HUES48 (cell line): Measurements from ENCODE around the gene GTF2H2.
"Not testable (repeated sequence)": the region's sequence is repeated elsewhere in the genome, so short reads cannot be mapped to it uniquely, and the experiment has no call there.

Experiments used
- H3K27ac ChIP-seq: one replicate; pipeline ENCODE4 v1.7.0; 2013; ENCODE audit warnings: low read depth, low read length, inconsistent platforms
- H3K27me3 ChIP-seq: 2 replicates; pipeline ENCODE4 v1.6.1; 2013; ENCODE audit warnings: mild to moderate bottlenecking, low read length; ENCODE audit not compliant: control insufficient read depth, insufficient read depth
- H3K36me3 ChIP-seq: 2 replicates; pipeline ENCODE4 v1.6.1; 2013; ENCODE audit warnings: low read length; ENCODE audit not compliant: control insufficient read depth, insufficient read depth
- H3K4me1 ChIP-seq: 2 replicates; pipeline ENCODE4 v1.6.1; 2013; ENCODE audit warnings: mild to moderate bottlenecking, low read length; ENCODE audit not compliant: control insufficient read depth, insufficient read depth
- H3K4me3 ChIP-seq: 2 replicates; pipeline ENCODE4 v1.5.1; 2013; ENCODE audit warnings: mild to moderate bottlenecking, low read depth, low read length
- H3K9ac ChIP-seq: 2 replicates; pipeline ENCODE4 v1.6.1; 2013; ENCODE audit warnings: mild to moderate bottlenecking, low read depth, low read length, moderate library complexity
- H3K9me3 ChIP-seq: 2 replicates; pipeline ENCODE4 v1.6.1; 2013; ENCODE audit warnings: low read length; ENCODE audit not compliant: control insufficient read depth, insufficient read depth

GTF2H2 gene

GRCh38 chr5:71061322-71061721 is 6.2 kb downstream of the GTF2H2 start:
- not testable (repeated sequence) for H3K4me1 ChIP-seq, H3K9me3 ChIP-seq, H3K36me3 ChIP-seq, H3K27me3 ChIP-seq, H3K27ac ChIP-seq, H3K9ac ChIP-seq, H3K4me3 ChIP-seq

DNA sequence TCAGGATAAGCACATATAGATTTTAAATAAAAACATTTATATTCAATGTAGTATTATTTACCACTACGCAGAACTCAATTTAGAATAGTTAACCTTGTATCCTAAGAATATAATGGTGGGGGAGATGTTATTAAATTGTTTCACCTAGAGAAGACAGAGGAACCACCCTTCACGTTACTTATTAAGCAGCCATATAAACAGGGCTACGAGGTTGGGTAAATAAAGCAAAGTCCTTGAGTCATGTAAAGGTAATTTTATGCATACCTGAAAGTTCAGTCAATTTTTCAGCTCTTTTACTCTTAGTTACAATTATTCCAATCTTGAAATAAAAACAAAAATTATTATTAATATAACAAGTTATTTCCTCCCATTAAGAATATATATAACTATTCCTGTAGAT is 8.1 kb downstream of the GTF2H2 start:
- H3K27me3 ChIP-seq, H3K4me1 ChIP-seq, H3K9me3 ChIP-seq, H3K9ac ChIP-seq, H3K4me3 ChIP-seq, H3K27ac ChIP-seq, H3K36me3 ChIP-seq: not testable (repeated sequence)

DNA sequence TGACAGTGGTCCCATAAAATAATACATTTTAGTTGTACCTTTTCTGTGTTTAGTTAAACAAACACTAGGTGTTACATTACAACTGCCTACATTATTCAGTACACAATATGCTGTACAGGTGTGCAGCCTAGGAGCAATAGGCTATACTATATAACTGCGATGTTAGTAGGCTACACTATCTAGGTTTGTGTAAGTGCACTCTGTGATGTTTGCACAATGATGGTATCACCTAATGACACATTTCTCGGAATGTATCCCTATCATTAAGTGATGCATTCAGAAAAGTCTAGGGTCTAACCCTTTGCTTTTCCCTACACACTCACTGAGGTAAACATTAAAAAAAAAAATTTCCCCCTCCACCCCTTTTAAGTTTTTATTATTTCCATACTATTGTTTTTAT is 22.7 kb downstream of the GTF2H2 start:
- H3K9ac ChIP-seq, H3K9me3 ChIP-seq, H3K27ac ChIP-seq, H3K4me1 ChIP-seq, H3K27me3 ChIP-seq, H3K4me3 ChIP-seq, H3K36me3 ChIP-seq: not testable (repeated sequence)

GRCh38 chr5:71044128-71044527 is 23.3 kb downstream of the GTF2H2 start:
- H3K27ac ChIP-seq, H3K27me3 ChIP-seq, H3K36me3 ChIP-seq, H3K4me1 ChIP-seq, H3K9ac ChIP-seq, H3K4me3 ChIP-seq, H3K9me3 ChIP-seq: not testable (repeated sequence)

- H3K27ac ChIP-seq, H3K36me3 ChIP-seq, H3K27me3 ChIP-seq, H3K9me3 ChIP-seq, H3K4me1 ChIP-seq, H3K9ac ChIP-seq, H3K4me3 ChIP-seq: not testable (repeated sequence)
Measured at GRCh38 chr5:71031046-71031776, 36.3 kb downstream of the GTF2H2 start.

- not testable (repeated sequence) for H3K9me3 ChIP-seq, H3K4me1 ChIP-seq, H3K27ac ChIP-seq, H3K9ac ChIP-seq, H3K27me3 ChIP-seq, H3K36me3 ChIP-seq, H3K4me3 ChIP-seq
Measured at GRCh38 chr5:71025289-71025953, 42.1 kb downstream of the GTF2H2 start, which contains the start of gene NAIP. NAIP (minus strand) TSS chr5:71025339; CDS start chr5:71012915, 12,424 bp downstream.

- H3K27ac ChIP-seq, H3K9me3 ChIP-seq, H3K4me1 ChIP-seq: not testable (repeated sequence)
Measured at GRCh38 chr5:71020643-71021042, 46.8 kb downstream of the GTF2H2 start.

DNA sequence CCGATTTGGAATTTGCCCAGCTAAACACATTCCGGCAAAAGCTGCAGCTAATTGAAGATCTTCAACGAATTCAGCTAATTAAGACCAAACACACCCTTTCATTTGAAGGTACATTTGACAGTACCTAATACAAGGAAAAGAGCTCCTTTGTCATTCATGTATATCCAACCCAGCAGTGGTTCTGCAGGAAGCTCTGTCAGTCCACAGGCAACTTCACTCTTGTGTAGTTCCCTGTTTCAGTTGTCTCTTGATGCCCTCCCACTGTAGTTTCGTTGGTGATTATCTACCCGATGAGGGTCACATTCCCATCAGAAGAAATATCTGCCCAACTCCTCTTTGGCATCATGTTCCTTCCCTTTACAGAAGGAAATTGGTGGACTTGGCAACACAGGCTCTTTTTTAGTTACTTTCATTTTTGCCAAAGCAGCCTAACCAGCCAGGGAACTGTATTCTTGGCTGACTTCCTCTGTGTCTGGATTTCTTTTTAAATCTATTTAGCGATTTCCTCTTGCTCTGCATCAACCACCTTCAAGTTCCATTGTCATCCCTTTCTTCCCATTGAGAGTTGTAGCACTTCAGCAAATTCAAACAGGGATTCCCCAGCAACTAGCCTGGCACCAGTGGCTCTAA is 49.0 kb downstream of the GTF2H2 start:
- not testable (repeated sequence) for H3K27ac ChIP-seq, H3K9ac ChIP-seq, H3K9me3 ChIP-seq, H3K4me3 ChIP-seq, H3K4me1 ChIP-seq, H3K36me3 ChIP-seq, H3K27me3 ChIP-seq

More at GRCh38 chr5:71020643-71021042, 46.8 kb downstream of the GTF2H2 start:
- not testable (repeated sequence) for H3K4me3 ChIP-seq, H3K36me3 ChIP-seq, H3K9ac ChIP-seq, H3K27me3 ChIP-seq

GRCh38 chr5:71014176-71014575 is 53.3 kb downstream of the GTF2H2 start:
- Histone ChIP-seq H3K27ac (no peak overlapping the region), H3K9me3 (no peaks in the 10 kb centered on the region), H3K36me3 (no peaks in the 10 kb centered on the region), H3K27me3 (no peaks in the 10 kb centered on the region), H3K4me3 (no peak overlapping the region), H3K4me1 (0 out of 2 replicates have a peak, but pooled peaks cover 5% of the 10 kb centered on the region), H3K9ac (no peak overlapping the region)

DNA sequence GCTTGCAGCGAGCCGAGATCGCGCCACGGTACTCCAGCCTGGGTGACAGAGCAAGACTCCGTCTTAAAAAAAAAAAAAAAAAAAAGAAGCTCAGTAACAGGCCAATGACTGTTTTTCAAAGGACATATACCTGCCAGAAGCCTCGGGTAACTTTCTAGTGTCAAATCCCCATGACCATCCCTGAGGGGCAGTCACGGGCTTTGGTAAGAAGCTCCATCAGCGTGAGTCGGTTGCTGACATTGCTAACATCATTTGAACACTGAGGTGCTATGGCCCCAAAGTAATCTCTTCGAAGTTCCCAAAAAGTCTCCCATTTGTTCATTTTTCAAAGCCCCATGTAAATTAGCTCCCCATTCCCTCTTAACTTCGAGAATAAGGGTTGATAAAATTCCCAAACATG is 53.9 kb downstream of the GTF2H2 start:
- 0 out of 2 replicates have a peak, but pooled peaks cover 5% of the 10 kb centered on the region for H3K4me1 ChIP-seq
- no peaks in the 10 kb centered on the region for H3K36me3 ChIP-seq
- H3K27me3 ChIP-seq: no peaks in the 10 kb centered on the region
- H3K27ac ChIP-seq: no peak overlapping the region
- H3K9ac ChIP-seq: no peak overlapping the region
- H3K4me3 ChIP-seq: no peak overlapping the region
- H3K9me3 ChIP-seq: no peaks in the 10 kb centered on the region

DNA sequence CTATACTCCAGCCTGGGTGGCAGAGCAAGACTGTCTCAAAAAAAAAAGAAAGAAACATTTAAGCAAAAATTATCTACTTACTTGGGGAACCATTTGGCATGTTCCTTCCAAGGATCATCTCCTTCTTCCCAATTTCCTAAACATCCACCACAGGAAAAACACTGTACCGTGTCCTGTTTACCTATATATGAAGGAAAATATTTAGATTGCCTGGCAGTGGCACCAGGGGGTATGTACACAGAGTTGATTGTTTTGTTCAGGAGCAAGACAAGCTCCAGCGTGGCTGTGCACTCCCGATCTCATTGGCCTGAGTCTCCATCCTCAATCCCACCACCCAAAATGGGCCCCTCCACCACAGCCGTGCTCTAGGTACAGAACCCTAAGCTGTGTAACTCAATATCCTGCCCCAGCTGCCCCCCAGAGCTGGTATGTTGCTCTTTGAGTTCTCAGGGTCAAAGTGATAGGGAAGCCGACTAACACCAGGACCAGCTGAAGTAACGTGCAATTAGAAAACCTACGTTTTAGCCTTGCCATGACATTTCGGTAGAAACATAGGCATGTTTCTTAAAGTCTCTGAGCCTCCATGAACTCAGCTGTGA is 56.2 kb downstream of the GTF2H2 start:
- no peaks in the 10 kb centered on the region for H3K36me3 ChIP-seq
- H3K27ac ChIP-seq: no peak overlapping the region
- H3K4me1 ChIP-seq: 0 out of 2 replicates have a peak, but pooled peaks cover 5% of the 10 kb centered on the region
- H3K9ac ChIP-seq: no peak overlapping the region
- no peaks in the 10 kb centered on the region for H3K9me3 ChIP-seq
- no peaks in the 10 kb centered on the region for H3K27me3 ChIP-seq
- no peak overlapping the region for H3K4me3 ChIP-seq
